Diencephalon (tissue), 1 donor: ENCODE measurements around the gene MYG1. TPM values are rescaled to one million over a fixed set of nuclear protein-coding genes. Genes with fewer than 3 reads are reported as not detected.

Source experiments
- total RNA-seq: library from RNA; depleted of rRNA; stranded (reverse); fragments of >200 nt; gene quantifications from one replicate; pipeline ENCODE4 v1.2.3, GENCODE V29; 2014

The MYG1 gene
- total RNA-seq: 41.5 TPM

GRCh38 chr12:53299454-53300180 lies at the start of gene MYG1:
Gene MYG1, plus strand, starts transcription at chr12:53299695. Its CDS starts 43 bp downstream, at chr12:53299738.

GRCh38 chr12:53267999-53268629 lies 31.4 kb upstream of the MYG1 start, which contains the start of gene ESPL1:
Gene ESPL1, plus strand, starts transcription at chr12:53268299. Its CDS starts 468 bp downstream, at chr12:53268767.

DNA sequence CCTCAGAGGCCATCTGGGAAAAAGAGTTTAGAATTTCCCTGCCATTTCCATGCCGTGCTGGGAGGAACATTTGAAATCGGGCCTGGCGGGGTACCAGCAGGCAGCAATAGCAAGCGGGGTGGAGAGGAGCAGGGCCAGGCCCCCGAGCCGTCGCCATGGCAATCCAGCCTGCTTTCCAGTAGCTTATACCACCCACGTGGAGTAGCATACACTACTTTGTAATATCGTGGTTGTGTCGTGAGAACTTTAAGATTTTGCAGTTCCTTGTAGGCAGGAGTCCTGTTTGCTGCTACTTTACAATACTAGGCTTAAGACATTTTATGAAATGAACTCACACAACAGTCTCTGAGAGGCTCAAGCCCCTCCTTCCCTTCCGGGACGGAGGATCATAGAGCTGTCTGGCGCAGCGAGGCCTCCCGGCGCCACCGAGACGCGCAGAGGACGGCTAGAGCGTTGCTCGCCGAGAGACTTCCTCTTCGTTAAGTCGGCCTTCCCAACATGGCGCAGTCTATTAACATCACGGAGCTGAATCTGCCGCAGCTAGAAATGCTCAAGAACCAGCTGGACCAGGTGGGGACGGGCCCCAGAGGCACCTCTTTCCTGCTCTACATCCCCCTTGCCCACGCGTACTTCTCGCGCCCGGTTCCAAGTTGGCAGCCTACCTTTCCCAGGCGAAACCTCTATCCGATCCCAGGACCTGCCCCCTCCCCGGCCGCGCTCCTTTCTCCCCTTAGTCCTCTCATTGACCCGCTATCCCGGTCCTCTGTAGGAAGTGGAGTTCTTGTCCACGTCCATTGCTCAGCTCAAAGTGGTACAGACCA lies 4.2 kb upstream of the MYG1 start, which contains the start of gene PFDN5:
Gene PFDN5 (plus strand): TSS at position 473 of the 821 bp plus-strand sequence. CDS start 26 bp downstream, at position 499.

GRCh38 chr12:53336181-53336681 lies 36.7 kb downstream of the MYG1 start, which contains the start of gene SP7:
Gene SP7, minus strand, starts transcription at chr12:53336354. Its CDS starts 708 bp downstream, at chr12:53335646.

Other genes with a start within 250 kb of the MYG1 start
- 16.1 TPM for gene TNS2, start 249.6 kb upstream of the MYG1 start, total RNA-seq
- 39.2 TPM for gene SPRYD3, start 220.3 kb upstream of the MYG1 start, total RNA-seq
- gene IGFBP6, start 202.0 kb upstream of the MYG1 start, total RNA-seq: 12.7 TPM
- not detected for gene SOAT2, start 196.2 kb upstream of the MYG1 start, total RNA-seq
- 17.8 TPM for gene ZNF740, start 119.0 kb upstream of the MYG1 start, total RNA-seq
- 16.6 TPM for gene CSAD, start 118.8 kb upstream of the MYG1 start, total RNA-seq
- 0.46 TPM for gene ITGB7, start 92.4 kb upstream of the MYG1 start, total RNA-seq
- gene RARG, start 67.5 kb upstream of the MYG1 start, total RNA-seq: 2.1 TPM
- 2.5 TPM for gene ESPL1, start 31.4 kb upstream of the MYG1 start, total RNA-seq
- 522 TPM for gene PFDN5, start 4.2 kb upstream of the MYG1 start, total RNA-seq
- gene AAAS, start 21.9 kb downstream of the MYG1 start, total RNA-seq: 29.5 TPM
- not detected for gene SP7, start 36.7 kb downstream of the MYG1 start, total RNA-seq
- 20.3 TPM for gene SP1, start 80.5 kb downstream of the MYG1 start, total RNA-seq
- not detected for gene AMHR2, start 124.2 kb downstream of the MYG1 start, total RNA-seq
- gene PRR13, start 142.0 kb downstream of the MYG1 start, total RNA-seq: 6.0 TPM
- 246 TPM for gene PCBP2, start 152.4 kb downstream of the MYG1 start, total RNA-seq
- gene MAP3K12, start 199.8 kb downstream of the MYG1 start, total RNA-seq: 32.5 TPM
- gene TARBP2, start 201.6 kb downstream of the MYG1 start, total RNA-seq: 24.7 TPM
- 1.2 TPM for gene NPFF, start 207.8 kb downstream of the MYG1 start, total RNA-seq